ENCODE results near the gene INAFM2.

INAFM2 gene

GRCh38 chr15:40340038-40340739 is 16.7 kb downstream of the INAFM2 start:
- H3K27ac ChIP-seq, result peak overlapping the region; percentile 94
- no peak for DNase-seq (ENCODE audit: low read depth, low spot score)

GRCh38 chr15:40340740-40341400 is 17.4 kb downstream of the INAFM2 start, which contains the start of gene CCDC9B:
CCDC9B (minus strand) TSS chr15:40340939; CDS start chr15:40340819, 120 bp downstream.
- H3K27ac ChIP-seq, result peak within 1 kb of the TSS; percentile 94
- no peak for DNase-seq (ENCODE audit: low read depth, low spot score)

DNA sequence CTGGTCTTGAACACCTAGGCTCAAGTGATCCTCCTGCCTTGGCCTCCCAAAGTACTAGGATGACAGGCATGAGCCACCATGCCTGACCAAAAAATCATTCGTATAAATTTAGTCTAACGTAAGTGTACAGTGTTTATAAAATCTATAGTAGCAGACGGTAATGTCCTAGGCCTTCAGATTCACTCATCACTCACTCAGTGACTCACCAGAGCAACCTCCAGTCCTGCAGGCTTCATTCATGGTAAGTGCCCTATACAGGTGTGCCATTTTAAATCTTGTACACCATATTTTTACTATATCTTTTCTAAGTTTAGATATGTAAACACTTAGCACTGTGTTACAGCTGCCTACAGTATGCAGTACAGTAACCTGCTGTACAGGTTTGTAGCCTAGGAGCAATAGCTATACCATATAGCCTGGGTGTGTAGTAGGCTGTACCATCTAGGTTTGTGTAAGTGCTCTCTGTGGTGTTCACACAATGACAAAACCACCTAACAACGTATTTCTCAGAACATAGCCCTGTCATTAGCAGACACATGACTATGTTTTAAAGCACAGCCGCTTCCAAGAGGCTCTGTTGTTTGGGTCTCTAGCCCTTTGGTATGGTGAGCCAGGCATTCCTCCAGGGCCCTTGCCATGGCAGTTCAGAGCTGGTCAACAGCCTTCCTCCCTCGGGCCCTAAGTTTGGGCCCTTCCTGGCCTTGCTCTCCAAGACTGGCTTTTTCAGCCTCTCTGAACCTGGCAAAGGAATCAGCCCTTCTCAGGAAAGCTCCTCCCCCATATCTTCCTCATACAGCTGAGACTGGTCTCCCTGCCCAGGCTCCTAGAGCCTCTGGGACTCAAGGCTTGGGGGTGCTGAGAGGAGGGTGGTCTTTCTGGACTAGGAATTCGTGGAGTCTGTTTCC is 19.2 kb downstream of the INAFM2 start:
- DNase-seq (ENCODE audit: low read depth, low spot score), result peak; percentile 62
- H3K27ac ChIP-seq, result peak overlapping the region; percentile 94

- DNase-seq (ENCODE audit: low read depth, low spot score), result peak; percentile 68
- peak overlapping the region; percentile 94 for H3K27ac ChIP-seq
These were observed 20.0 kb downstream of the INAFM2 start for GRCh38 chr15:40343512-40343911.

GRCh38 chr15:40344217-40344616 is 20.7 kb downstream of the INAFM2 start:
- peak overlapping the region; percentile 94 for H3K27ac ChIP-seq

GRCh38 chr15:40344631-40345120 is 21.2 kb downstream of the INAFM2 start:
- DNase-seq (ENCODE audit: low read depth, low spot score), result no peak
- H3K27ac ChIP-seq, result no peak overlapping the region

More at GRCh38 chr15:40344217-40344616, 20.7 kb downstream of the INAFM2 start:
- DNase-seq (ENCODE audit: low read depth, low spot score), result no peak

- no peak overlapping the region for H3K27ac ChIP-seq
- no peak for DNase-seq (ENCODE audit: low read depth, low spot score)
These were observed 21.9 kb downstream of the INAFM2 start for GRCh38 chr15:40345225-40345866.

- no peak for DNase-seq (ENCODE audit: low read depth, low spot score)
These were observed 22.5 kb downstream of the INAFM2 start for GRCh38 chr15:40345867-40346578.

GRCh38 chr15:40346579-40347558 is 23.4 kb downstream of the INAFM2 start:
- H3K27ac ChIP-seq, result no peak overlapping the region
- no peak for DNase-seq (ENCODE audit: low read depth, low spot score)

More at GRCh38 chr15:40345867-40346578, 22.5 kb downstream of the INAFM2 start:
- H3K27ac ChIP-seq, result no peak overlapping the region

GRCh38 chr15:40347559-40348473 is 24.3 kb downstream of the INAFM2 start:
- H3K27ac ChIP-seq, result no peak overlapping the region
- no peak for DNase-seq (ENCODE audit: low read depth, low spot score)

- no peak overlapping the region for H3K27ac ChIP-seq
- DNase-seq (ENCODE audit: low read depth, low spot score), result no peak
These were observed 25.0 kb downstream of the INAFM2 start for GRCh38 chr15:40348474-40348870.

DNA sequence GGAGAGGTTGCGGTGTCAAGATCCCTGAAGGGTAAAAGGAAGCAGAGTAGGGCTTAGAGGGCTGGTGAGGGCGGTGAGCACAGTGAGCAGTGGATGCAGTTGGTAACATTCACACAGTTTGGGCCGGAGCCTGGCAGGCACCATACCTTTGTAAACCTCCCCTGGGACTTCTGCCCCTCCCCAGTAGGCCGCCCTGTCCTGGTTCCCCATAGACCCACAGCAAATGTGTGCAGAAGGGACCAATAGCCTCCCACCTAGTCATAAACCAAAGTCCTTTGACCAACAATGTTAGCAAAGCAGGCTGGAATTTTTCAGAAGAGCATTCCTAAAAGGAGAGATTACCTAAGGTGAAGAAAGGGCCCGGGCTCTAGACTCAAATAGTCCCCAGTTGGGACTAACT is 25.7 kb downstream of the INAFM2 start:
- no peak for DNase-seq (ENCODE audit: low read depth, low spot score)
- no peak overlapping the region for H3K27ac ChIP-seq

DNA sequence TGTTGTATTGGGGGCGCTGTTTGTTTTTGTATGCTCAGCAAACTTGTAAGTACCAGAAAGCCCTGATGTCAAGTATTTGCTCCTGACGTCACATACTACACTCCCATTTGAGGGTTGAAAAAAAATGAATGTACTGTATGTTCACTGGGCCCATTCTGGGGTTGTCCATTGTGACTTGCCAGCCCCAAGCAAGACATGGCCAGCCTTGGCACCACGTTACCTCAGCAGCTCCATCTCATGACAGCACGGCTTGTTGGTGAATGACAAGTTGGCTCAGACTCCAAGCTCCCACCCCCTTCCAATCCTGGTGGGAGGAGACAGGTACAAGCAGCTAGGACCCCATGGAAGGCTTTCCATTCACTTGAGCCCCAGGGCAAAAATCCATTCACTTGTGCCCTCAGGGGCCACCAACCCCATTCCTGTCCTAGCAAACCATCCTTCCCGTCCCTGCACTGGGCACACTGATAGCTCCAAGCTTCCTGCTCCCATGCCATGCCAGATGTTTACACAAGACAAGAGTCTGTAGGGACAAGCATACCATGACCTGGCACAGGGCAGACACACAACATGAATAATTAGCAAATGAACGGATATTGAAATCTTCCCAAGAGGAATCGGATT is 28.9 kb downstream of the INAFM2 start:
- no peak for DNase-seq (ENCODE audit: low read depth, low spot score)
- H3K27ac ChIP-seq, result no peak overlapping the region

GRCh38 chr15:40353697-40354096 is 30.2 kb downstream of the INAFM2 start:
- H3K27ac ChIP-seq, result no peak overlapping the region
- DNase-seq (ENCODE audit: low read depth, low spot score), result no peak

GRCh38 chr15:40354408-40355171 is 31.1 kb downstream of the INAFM2 start:
- no peak overlapping the region for H3K27ac ChIP-seq
- no peak for DNase-seq (ENCODE audit: low read depth, low spot score)

DNA sequence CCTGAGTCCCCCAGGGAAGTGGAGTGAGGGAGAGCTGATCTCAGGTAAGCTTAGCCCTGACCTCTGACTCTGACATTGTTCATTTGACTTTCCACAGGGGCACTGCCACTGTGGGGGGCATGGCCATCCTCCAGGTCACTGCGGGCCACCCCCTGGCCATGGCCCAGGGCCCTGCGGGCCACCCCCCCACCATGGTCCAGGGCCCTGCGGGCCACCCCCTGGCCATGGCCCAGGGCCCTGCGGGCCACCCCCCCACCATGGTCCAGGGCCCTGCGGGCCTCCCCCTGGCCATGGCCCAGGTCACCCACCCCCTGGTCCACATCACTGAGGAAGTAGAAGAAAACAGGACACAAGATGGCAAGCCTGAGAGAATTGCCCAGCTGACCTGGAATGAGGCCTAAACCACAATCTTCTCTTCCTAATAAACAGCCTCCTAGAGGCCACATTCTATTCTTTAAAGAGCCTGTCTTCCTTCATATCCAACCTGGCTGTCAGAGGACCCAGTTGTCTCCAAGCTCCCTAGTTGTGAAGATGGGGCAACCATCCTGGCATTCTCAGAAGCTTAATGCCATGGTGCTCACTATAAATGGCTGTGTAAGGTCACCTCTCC is 32.6 kb downstream of the INAFM2 start:
- no peak for DNase-seq (ENCODE audit: low read depth, low spot score)
- no peak overlapping the region for H3K27ac ChIP-seq

All from epithelial cell of prostate (primary cell).